ENCODE data around the gene SCO2.

SCO2 gene

GRCh38 chr22:50517495-50518260, 7.7 kb downstream of the SCO2 start:
- DNase-seq, result no peak

- DNase-seq, result no peak
These were observed 8.5 kb downstream of the SCO2 start for GRCh38 chr22:50516891-50517290.

GRCh38 chr22:50516068-50516467, 9.3 kb downstream of the SCO2 start:
- no peak for DNase-seq

GRCh38 chr22:50513175-50513574, 12.2 kb downstream of the SCO2 start:
- DNase-seq, result no peak

GRCh38 chr22:50508897-50509296, 16.5 kb downstream of the SCO2 start:
- no peak for DNase-seq

- DNase-seq, result peak; percentile 97
These were observed 17.2 kb downstream of the SCO2 start, which contains the start of gene NCAPH2 for GRCh38 chr22:50507991-50508884. TSS of gene NCAPH2 (plus strand) at chr22:50508224. CDS start at chr22:50508338, 114 bp downstream.

- DNase-seq, result peak; percentile 93
These were observed 17.9 kb downstream of the SCO2 start, which contains the start of gene LMF2 for GRCh38 chr22:50507421-50507990. TSS of gene LMF2 (minus strand) at chr22:50507702. CDS start at chr22:50507675, 27 bp downstream.

GRCh38 chr22:50506611-50507420, 18.6 kb downstream of the SCO2 start:
- no peak for DNase-seq

GRCh38 chr22:50505776-50506610, 19.4 kb downstream of the SCO2 start:
- DNase-seq, result no peak

GRCh38 chr22:50505276-50505775, 20.1 kb downstream of the SCO2 start:
- DNase-seq, result no peak

GRCh38 chr22:50504369-50505211, 20.8 kb downstream of the SCO2 start:
- no peak for DNase-seq

GRCh38 chr22:50503475-50504145, 21.8 kb downstream of the SCO2 start:
- DNase-seq, result no peak

- no peak for DNase-seq
These were observed 22.5 kb downstream of the SCO2 start for GRCh38 chr22:50502628-50503474.

GRCh38 chr22:50502096-50502495, 23.3 kb downstream of the SCO2 start:
- no peak for DNase-seq

- DNase-seq, result no peak
These were observed 24.9 kb downstream of the SCO2 start for GRCh38 chr22:50500452-50500851.

- peak; percentile 75 for DNase-seq
These were observed 27.0 kb downstream of the SCO2 start for GRCh38 chr22:50498322-50498890.

- no peak for DNase-seq
These were observed 28.3 kb downstream of the SCO2 start for GRCh38 chr22:50497093-50497492.

- DNase-seq, result no peak
These were observed 34.7 kb downstream of the SCO2 start for GRCh38 chr22:50490531-50491308.

Measured in CD4-positive, alpha-beta T cell treated with Interleukin-15 for 1 hour (primary cell).